ENCODE results near the gene IL21R.
A peak's percentile ranks its signal among the peaks of the same experiment; 100 is the strongest.

IL21R gene

GRCh38 chr16:27464626-27465482, 62.9 kb downstream of the IL21R start:
- ChIA-PET POLR2A (no interaction called here), CTCF (interaction anchor here (0.6 to 0.8 kb wide), 3 partner anchors 8 to 242 kb away, joined by 3 read pairs; no protein-coding TSS in a partner anchor)
- H3K4me3 ChIP-seq (ENCODE audit: low read depth, low read length) = no peak overlapping the region
- TF ChIP-seq CTCF (IDR thresholded peaks at IDR 0.05; ENCODE audit: insufficient read depth, low read length, missing control alignments) = no peak
- no peak for DNase-seq (ENCODE audit: low read depth, low spot score)

- ChIA-PET CTCF (interaction anchor here (0.8 kb wide), 1 partner anchor 9 kb away, joined by 3 read pairs; no protein-coding TSS in a partner anchor), POLR2A (no interaction called here)
- no peak overlapping the region for H3K4me3 ChIP-seq (ENCODE audit: low read depth, low read length)
- DNase-seq (ENCODE audit: low read depth, low spot score) = no peak
- TF ChIP-seq CTCF (IDR thresholded peaks at IDR 0.05; ENCODE audit: insufficient read depth, low read length, missing control alignments) = no peak
Observed at GRCh38 chr16:27465483-27465879, 63.5 kb downstream of the IL21R start.

- ChIA-PET CTCF (interaction anchor here (1.3 kb wide), 1 partner anchor 9 kb away, joined by 4 read pairs; no protein-coding TSS in a partner anchor), POLR2A (no interaction called here)
- H3K4me3 ChIP-seq (ENCODE audit: low read depth, low read length) = no peak overlapping the region
- no peak for TF ChIP-seq CTCF (IDR thresholded peaks at IDR 0.05; ENCODE audit: insufficient read depth, low read length, missing control alignments)
- no peak for DNase-seq (ENCODE audit: low read depth, low spot score)
Observed at GRCh38 chr16:27468941-27469531, 67.1 kb downstream of the IL21R start.

- POLR2A ChIA-PET = no interaction called here
- H3K4me3 ChIP-seq (ENCODE audit: low read depth, low read length) = no peak overlapping the region
- peak; percentile 3 for TF ChIP-seq CTCF (IDR thresholded peaks at IDR 0.05; ENCODE audit: insufficient read depth, low read length, missing control alignments)
- no peak for DNase-seq (ENCODE audit: low read depth, low spot score)
- CTCF ChIA-PET = interaction anchor here (1.1 kb wide), 1 partner anchor 11 kb away, joined by 4 read pairs; no protein-coding TSS in a partner anchor
Observed at GRCh38 chr16:27470567-27471431, 68.8 kb downstream of the IL21R start.

GRCh38 chr16:27471661-27472060, 69.7 kb downstream of the IL21R start:
- no peak for TF ChIP-seq CTCF (IDR thresholded peaks at IDR 0.05; ENCODE audit: insufficient read depth, low read length, missing control alignments)
- POLR2A ChIA-PET = no interaction called here
- DNase-seq (ENCODE audit: low read depth, low spot score) = no peak
- no peak overlapping the region for H3K4me3 ChIP-seq (ENCODE audit: low read depth, low read length)
- CTCF ChIA-PET = interaction anchor here (1.1 kb wide), 1 partner anchor 10 kb away, joined by 4 read pairs; no protein-coding TSS in a partner anchor

Data from AG04449 (cell line).